Left lung (tissue), 10 donors: Measurements from ENCODE around the gene DOK7. TPM values are rescaled to one million over a fixed set of nuclear protein-coding genes. Genes with fewer than 3 reads are reported as not detected.

Experiments used
- ATAC-seq: fragments of 200-7000 bp; cut with Tn5 transposase; one replicate; pipeline ENCODE4 v1.9.1; 2020; ENCODE audit warnings: moderate library complexity
- DNase-seq, 4 donors: peaks; one replicate each; pipeline ENCODE4 v3.0.0-alpha.2; 2013 to 2020
- H3K27ac ChIP-seq, 2 donors: fragments of 200-600 bp; sonication (generic) in 1 of 2; one replicate each; pipeline versions ENCODE4 v1.5.0 to v1.8.0; 2020 to 2021
- H3K27me3 ChIP-seq, 2 donors: fragments of 200-600 bp; sonication (generic) in 1 of 2; one replicate each; pipeline versions ENCODE4 v1.5.0 to v1.8.0; 2020 to 2021
- H3K36me3 ChIP-seq, 2 donors: fragments of 200-600 bp; sonication (generic) in 1 of 2; one replicate each; pipeline versions ENCODE4 v1.5.0 to v1.8.0; 2020 to 2021
- H3K4me1 ChIP-seq, 2 donors: fragments of 200-600 bp; one replicate each; pipeline ENCODE4 v1.8.0; 2021
- H3K4me3 ChIP-seq, 2 donors: fragments of 200-600 bp; sonication (generic) in 1 of 2; one replicate each; pipeline versions ENCODE4 v1.5.0 to v1.8.0; 2020 to 2021; ENCODE audit warnings: mild to moderate bottlenecking in 1 of 2
- H3K9me3 ChIP-seq, 2 donors: fragments of 200-600 bp; sonication (generic) in 1 of 2; one replicate each; pipeline versions ENCODE4 v1.5.0 to v1.8.0; 2020 to 2021
- intact Hi-C, 2 donors: fragments of 100-400 bp; cut with DNase I; formaldehyde crosslinking; loops; one replicate each; pipeline versions ENCODE4 v1.11.2 to v1.14.2; 2022
- polyA plus RNA-seq, 6 donors: library from polyadenylated mRNA; unstranded; fragments of 120-200 nt; gene quantifications; one replicate each; pipeline ENCODE4 v1.2.1, GENCODE V29; 2013; ENCODE audit not compliant: insufficient read length in 6 of 6
- total RNA-seq, 2 donors: library from RNA; stranded (reverse); fragmentation: NEBNext Ultra II Directional; extraction: Animal tissue kit (Norgen Biotek cat#: 25700); gene quantifications; one replicate each; pipeline ENCODE4 v1.2.1, GENCODE V29; 2021
- TF ChIP-seq, protein P1 (sequence below), 2 donors: fragments of 200-600 bp; sonication (generic) in 1 of 2; IDR thresholded peaks; one replicate each; pipeline versions ENCODE4 v1.5.0 to v1.8.0; 2021; ENCODE audit warnings: antibody characterized with exemption in 2 of 2
- donor health status: DM: no; HTN: yes; CAD: no.
- donor health status: DM: no; HTN: no; CAD: no.

The DOK7 gene
- total and polyA plus RNA-seq, 8 donors: 0.28 to 6.3 (median 1.2) TPM

DNA sequence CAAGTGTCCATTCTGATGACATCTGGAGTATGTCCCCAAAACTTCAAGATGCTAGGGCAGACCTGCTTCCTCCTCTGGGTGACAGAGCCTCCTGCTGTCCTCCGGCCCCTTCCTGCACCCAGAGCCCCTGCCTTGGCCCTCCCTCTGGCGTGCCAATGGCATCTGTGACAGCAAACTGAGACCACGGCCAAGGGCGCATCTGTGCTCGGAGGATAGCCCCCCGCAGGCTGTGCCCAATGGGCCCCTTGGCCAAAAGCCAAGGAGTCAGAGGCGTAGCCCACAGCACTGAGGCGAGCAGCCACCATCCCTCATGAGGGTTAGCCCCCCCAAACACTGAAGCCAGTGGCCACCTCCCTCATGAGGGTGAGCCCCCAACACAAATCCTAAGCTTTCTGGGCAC, 61.2 kb downstream of the DOK7 start:
- peaks cover 0 to 16% of the 10 kb centered on the region in 2 donors for H3K4me1 ChIP-seq
- ATAC-seq (no peak), DNase-seq (peak in 2 of 4 donors; percentile 21 to 55)
- TF ChIP-seq, protein P1, sequence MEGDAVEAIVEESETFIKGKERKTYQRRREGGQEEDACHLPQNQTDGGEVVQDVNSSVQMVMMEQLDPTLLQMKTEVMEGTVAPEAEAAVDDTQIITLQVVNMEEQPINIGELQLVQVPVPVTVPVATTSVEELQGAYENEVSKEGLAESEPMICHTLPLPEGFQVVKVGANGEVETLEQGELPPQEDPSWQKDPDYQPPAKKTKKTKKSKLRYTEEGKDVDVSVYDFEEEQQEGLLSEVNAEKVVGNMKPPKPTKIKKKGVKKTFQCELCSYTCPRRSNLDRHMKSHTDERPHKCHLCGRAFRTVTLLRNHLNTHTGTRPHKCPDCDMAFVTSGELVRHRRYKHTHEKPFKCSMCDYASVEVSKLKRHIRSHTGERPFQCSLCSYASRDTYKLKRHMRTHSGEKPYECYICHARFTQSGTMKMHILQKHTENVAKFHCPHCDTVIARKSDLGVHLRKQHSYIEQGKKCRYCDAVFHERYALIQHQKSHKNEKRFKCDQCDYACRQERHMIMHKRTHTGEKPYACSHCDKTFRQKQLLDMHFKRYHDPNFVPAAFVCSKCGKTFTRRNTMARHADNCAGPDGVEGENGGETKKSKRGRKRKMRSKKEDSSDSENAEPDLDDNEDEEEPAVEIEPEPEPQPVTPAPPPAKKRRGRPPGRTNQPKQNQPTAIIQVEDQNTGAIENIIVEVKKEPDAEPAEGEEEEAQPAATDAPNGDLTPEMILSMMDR (IDR thresholded peaks at IDR 0.05): no peak
- peaks cover 0 to 99% of the 10 kb centered on the region in 2 donors for H3K36me3 ChIP-seq
- intact Hi-C loops: no loop called here
- no peak overlapping the region for H3K27ac ChIP-seq
- H3K4me3 ChIP-seq: no peak overlapping the region
- no peaks in the 10 kb centered on the region for H3K9me3 ChIP-seq
- no peaks in the 10 kb centered on the region for H3K27me3 ChIP-seq

DNA sequence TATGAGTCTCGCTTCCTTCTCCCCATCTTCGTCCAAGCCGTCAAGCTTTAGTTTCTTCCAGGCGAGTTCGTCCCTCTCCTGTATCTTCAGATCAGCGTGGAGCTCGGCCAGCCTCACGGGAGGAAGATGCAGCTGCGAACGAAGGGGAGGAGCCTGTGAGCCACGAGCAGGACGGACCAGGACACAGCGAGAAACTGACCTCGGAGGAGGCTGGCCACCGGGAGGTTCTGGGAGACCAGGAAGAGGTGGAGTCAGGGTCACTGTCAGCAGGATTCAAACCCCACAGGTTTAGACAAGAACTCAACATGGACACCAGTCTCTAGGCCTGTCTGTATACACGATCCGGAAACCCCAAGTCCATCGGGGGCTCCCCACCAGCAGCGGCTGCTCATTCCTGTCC, 61.8 kb downstream of the DOK7 start:
- H3K9me3 ChIP-seq: no peaks in the 10 kb centered on the region
- peaks cover 0 to 95% of the 10 kb centered on the region in 2 donors for H3K36me3 ChIP-seq
- DNase-seq (peak in 2 of 4 donors; percentile 27 to 53), ATAC-seq (no peak)
- intact Hi-C loops: no loop called here
- TF ChIP-seq, protein P1 (IDR thresholded peaks at IDR 0.05): no peak
- no peaks in the 10 kb centered on the region for H3K27me3 ChIP-seq
- H3K27ac ChIP-seq: no peak overlapping the region
- H3K4me1 ChIP-seq: peaks cover 0 to 22% of the 10 kb centered on the region in 2 donors
- no peak overlapping the region for H3K4me3 ChIP-seq

DNA sequence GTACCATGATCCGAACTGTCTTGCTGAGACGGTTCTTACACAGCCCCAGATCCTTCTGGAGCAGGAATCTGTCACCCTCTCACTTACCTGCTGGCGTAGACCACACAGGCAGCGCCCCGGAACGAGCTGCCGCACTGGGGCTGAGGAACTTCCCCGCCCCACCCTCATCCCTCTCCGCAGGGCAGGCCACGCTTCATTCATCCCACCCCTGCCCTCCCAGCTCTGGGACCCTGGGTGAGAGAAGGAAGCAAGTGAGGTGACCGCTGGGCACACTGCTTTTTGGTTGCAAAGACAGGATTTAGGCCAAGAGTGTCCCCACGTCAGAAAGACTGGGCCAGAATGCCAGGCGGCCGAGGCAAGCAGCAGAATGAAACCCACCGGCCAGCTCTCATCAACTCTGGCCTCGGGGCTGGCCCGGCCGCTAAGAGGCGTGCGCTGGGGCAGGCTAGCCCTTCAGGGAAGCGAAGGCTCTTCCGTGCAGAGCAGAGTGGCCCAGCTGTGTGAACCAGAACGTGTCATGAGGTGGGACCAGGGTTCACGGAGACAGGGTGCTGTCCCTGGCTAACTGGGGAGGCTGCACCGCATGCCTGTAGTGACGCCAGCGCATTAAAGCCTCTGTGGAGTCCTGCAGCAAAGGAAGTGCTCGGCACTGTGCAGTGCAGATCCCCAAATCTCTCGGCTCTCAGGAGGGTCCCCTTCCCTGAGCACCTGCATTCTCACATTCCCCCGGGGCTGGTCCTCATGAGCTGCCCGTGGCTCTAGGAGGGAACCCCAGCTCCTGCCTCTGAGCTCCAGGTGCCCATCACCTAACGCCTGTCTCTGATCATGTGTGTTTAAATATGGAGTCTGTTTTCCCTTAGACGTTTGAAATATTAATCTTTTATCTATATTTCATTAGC, 62.7 kb downstream of the DOK7 start:
- ATAC-seq: no peak
- no peak overlapping the region for H3K4me3 ChIP-seq
- TF ChIP-seq, protein P1 (IDR thresholded peaks at IDR 0.05): no peak
- peaks cover 0 to 86% of the 10 kb centered on the region in 2 donors for H3K36me3 ChIP-seq
- intact Hi-C loops: no loop called here
- H3K27ac ChIP-seq: no peak overlapping the region
- H3K9me3 ChIP-seq: no peaks in the 10 kb centered on the region
- peak in 2 of 4 donors; percentile 17 to 64 for DNase-seq
- H3K4me1 ChIP-seq: peaks cover 4 to 30% of the 10 kb centered on the region in 2 donors
- no peaks in the 10 kb centered on the region for H3K27me3 ChIP-seq

DNA sequence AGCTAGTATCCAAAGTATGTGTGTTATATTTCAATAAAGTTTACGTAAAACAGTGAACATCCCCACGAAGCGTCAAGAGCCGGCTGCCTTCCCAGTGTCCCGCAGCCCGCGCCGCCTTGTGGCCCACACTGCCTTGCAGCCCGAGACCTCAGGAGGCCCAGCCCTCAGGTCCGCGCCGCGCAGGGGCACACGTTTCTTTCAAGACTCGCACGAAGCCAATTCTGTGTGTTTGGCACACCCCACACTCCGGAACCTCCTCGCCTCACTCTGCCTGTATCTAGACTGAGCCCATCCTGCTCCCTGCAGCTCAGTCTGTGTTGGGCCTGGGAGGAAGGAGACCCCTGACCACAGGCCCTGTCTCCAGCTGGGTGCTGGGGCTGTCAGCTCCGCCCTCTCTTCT, 63.4 kb downstream of the DOK7 start:
- DNase-seq: peak in 2 of 4 donors; percentile 17 to 73
- Histone ChIP-seq H3K27me3 (no peaks in the 10 kb centered on the region), H3K4me1 (peaks cover 10 to 37% of the 10 kb centered on the region in 2 donors), H3K27ac (no peak overlapping the region), H3K9me3 (no peaks in the 10 kb centered on the region), H3K36me3 (peaks cover 0 to 80% of the 10 kb centered on the region in 2 donors), H3K4me3 (no peak overlapping the region)
- no peak for ATAC-seq
- intact Hi-C loops: no loop called here
- TF ChIP-seq, protein P1 (IDR thresholded peaks at IDR 0.05): no peak

DNA sequence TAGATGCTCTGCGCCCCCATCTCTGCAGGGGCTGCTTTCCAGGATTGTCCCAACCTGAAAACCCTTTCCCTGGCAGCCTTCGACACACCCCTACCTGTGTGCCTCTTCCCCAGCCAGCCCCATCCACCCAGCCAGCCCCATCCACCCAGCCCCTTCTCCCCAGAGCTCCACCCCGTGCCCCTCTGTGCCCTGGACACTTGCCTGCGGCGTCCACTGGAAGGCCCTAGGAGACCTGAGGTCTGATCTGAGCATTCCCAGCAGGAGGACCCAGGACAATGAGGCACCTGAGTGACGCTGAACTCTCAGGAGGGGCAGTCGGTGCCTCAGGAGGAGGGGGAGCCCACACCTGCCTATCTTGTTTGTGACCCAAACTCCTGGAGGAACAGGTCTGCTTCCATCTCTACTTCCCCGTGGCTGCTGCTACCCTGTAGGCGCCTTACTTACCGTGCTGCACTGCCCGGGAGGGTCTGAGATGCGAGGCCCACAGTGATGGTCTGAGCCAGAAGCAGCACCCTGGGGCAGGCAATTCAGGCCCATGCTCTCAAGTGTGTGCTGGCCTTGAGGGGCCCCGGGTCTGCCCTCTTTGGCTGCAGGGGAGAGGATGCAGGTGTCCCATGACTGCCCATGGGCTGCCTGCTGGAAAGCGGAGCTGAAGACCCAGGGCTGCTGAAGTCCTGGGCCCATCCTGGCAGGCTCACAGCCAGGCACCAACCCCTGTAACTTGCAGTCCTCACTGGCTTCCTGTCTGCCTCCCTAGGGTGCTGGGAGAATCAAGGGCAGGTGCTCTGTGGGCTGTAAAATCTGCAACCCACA, 64.2 kb downstream of the DOK7 start:
- TF ChIP-seq, protein P1 (IDR thresholded peaks at IDR 0.05): no peak
- Histone ChIP-seq H3K9me3 (no peaks in the 10 kb centered on the region), H3K4me1 (peaks cover 11 to 40% of the 10 kb centered on the region in 2 donors), H3K4me3 (no peak overlapping the region), H3K27ac (no peak overlapping the region), H3K36me3 (peaks cover 0 to 71% of the 10 kb centered on the region in 2 donors), H3K27me3 (no peaks in the 10 kb centered on the region)
- intact Hi-C loops: no loop called here
- peak in 2 of 4 donors; percentile 26 to 60 for DNase-seq
- ATAC-seq: no peak
